GM18526 (cell line): ENCODE data around the gene TRAPPC2L.

Experiments
- POLR2A ChIP-seq: IDR thresholded peaks from 3 replicates; pipeline ENCODE4 v1.6.1; 2011; ENCODE audit not compliant: insufficient read length; ENCODE audit errors: extremely low read depth

TRAPPC2L gene

GRCh38 chr16:88815227-88815626, 41.7 kb upstream of the TRAPPC2L start:
- TF ChIP-seq POLR2A, result no peak

- TF ChIP-seq POLR2A, result no peak
Measured at GRCh38 chr16:88815901-88816589, 40.9 kb upstream of the TRAPPC2L start.

GRCh38 chr16:88816736-88817535, 40.0 kb upstream of the TRAPPC2L start:
- no peak for TF ChIP-seq POLR2A

- TF ChIP-seq POLR2A, result no peak
Measured at GRCh38 chr16:88817785-88818574, 38.9 kb upstream of the TRAPPC2L start.

GRCh38 chr16:88818575-88818874, 38.4 kb upstream of the TRAPPC2L start:
- no peak for TF ChIP-seq POLR2A

- TF ChIP-seq POLR2A, result no peak
Measured at GRCh38 chr16:88819126-88819525, 37.8 kb upstream of the TRAPPC2L start.

- no peak for TF ChIP-seq POLR2A
Measured at GRCh38 chr16:88820385-88821025, 36.4 kb upstream of the TRAPPC2L start.

GRCh38 chr16:88821168-88821850, 35.6 kb upstream of the TRAPPC2L start:
- TF ChIP-seq POLR2A, result no peak

- no peak for TF ChIP-seq POLR2A
Measured at GRCh38 chr16:88822281-88823040, 34.5 kb upstream of the TRAPPC2L start.

GRCh38 chr16:88824256-88825077, 32.5 kb upstream of the TRAPPC2L start:
- no peak for TF ChIP-seq POLR2A

- TF ChIP-seq POLR2A, result no peak
Measured at GRCh38 chr16:88825146-88825545, 31.8 kb upstream of the TRAPPC2L start.

GRCh38 chr16:88826070-88826840, 30.7 kb upstream of the TRAPPC2L start:
- TF ChIP-seq POLR2A, result no peak

GRCh38 chr16:88827727-88828126, 29.2 kb upstream of the TRAPPC2L start:
- TF ChIP-seq POLR2A, result no peak
